Stimulated activated CD8-positive, alpha-beta memory T cell treated with anti-CD3 and anti-CD28 coated beads, Interleukin-12 subunit alpha, Interleukin-12 subunit beta, amount 100 ng/mL, for 1 hour (primary cell): Measurements from ENCODE around the gene BBIP1.
"Not testable (repeated sequence)": the region's sequence is repeated elsewhere in the genome, so short reads cannot be mapped to it uniquely, and the experiment has no call there.

Experiments
- DNase-seq: peaks from one replicate; pipeline ENCODE4 v3.0.0-alpha.2; 2020; ENCODE audit warnings: low read depth

Gene BBIP1

DNA sequence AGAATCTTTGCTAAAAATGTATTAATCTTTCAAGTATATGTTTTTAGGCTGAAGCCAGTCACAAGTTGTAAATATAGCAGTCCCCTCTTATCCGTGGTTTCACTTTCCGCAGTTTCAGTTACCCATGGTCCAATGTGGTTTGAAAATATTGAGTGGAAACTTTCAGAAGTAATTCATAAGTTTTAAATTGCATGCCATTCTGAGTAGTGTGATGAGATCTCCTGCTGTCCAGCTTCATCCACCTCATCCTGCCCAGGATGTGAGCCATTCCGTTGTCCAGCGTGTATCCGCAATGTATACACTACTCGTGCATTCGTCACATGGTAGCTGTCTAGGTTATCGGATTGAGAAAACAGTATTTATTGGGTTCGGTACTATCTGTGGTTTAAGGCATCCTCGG is 35.1 kb downstream of the BBIP1 start:
- no peak for DNase-seq

GRCh38 chr10:110881905-110882304 is 37.1 kb downstream of the BBIP1 start:
- no peak for DNase-seq

DNA sequence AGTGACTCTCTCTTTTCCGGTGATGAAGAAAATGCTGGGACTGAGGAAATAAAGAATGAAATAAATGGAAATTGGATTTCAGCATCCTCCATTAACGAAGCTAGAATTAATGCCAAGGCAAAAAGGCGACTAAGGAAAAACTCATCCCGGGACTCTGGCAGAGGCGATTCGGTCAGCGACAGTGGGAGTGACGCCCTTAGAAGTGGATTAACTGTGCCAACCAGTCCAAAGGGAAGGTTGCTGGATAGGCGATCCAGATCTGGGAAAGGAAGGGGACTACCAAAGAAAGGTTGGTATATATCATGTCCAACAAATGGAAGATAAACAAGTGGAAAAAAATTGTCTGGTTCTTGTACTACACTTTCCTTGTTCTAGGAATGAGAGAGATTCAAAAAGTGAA is 37.7 kb downstream of the BBIP1 start:
- no peak for DNase-seq

GRCh38 chr10:110880012-110880411 is 39.0 kb downstream of the BBIP1 start:
- no peak for DNase-seq

DNA sequence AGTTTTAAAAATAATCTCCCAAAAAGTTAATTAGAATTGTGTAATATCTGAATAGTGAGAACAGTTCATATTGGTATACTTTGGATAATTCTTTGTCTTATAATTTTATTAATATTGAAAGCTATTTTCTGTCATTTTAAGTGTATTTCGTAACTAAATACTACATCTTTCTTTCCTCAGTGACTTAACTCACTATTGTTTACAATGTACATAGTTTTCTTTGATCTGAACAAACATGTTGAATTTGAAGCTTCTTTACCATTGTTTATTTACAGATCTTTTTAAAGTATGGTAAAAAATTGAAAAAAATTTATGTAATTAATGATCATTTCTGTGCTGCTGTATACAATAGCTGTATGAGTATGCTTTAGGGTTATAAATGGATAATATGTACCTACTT is 42.2 kb downstream of the BBIP1 start:
- no peak for DNase-seq

DNA sequence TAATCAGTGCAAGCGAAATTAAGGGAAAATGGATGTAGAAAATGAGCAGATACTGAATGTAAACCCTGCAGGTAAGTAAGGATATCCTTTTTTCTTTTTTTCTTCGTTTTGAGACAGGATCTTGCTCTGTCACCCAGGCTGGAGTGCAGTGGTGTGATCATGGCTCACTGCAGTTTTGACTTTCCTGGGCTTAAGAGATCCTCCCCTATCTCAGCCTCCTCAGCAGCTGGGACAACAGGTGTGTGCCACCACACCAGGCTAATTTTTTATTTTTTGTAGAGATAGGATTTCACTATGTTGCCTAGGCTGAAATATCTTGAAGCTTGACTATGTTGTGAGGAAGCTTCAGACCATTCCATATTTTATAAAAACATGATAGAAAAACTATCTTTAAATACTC is 43.0 kb downstream of the BBIP1 start:
- DNase-seq: no peak

DNA sequence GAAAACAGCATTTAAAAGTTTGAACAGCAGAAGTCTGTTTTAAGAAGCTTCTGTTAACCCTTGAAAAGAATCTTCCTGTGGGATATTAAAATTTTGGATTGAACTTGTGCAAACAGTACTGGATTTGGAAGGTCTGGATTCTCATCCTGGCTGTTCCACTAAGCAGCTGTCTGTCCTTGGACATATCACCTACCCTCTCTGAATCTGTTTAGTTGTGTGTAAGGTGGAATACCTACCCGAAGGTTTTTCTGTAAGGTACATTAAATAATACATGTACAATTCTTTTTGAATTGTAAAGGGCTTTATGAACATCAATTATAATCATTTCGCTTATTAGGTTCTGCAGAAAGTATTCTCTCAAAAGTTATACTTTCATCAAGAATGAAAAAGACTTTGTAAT is 45.0 kb downstream of the BBIP1 start:
- DNase-seq: no peak

DNA sequence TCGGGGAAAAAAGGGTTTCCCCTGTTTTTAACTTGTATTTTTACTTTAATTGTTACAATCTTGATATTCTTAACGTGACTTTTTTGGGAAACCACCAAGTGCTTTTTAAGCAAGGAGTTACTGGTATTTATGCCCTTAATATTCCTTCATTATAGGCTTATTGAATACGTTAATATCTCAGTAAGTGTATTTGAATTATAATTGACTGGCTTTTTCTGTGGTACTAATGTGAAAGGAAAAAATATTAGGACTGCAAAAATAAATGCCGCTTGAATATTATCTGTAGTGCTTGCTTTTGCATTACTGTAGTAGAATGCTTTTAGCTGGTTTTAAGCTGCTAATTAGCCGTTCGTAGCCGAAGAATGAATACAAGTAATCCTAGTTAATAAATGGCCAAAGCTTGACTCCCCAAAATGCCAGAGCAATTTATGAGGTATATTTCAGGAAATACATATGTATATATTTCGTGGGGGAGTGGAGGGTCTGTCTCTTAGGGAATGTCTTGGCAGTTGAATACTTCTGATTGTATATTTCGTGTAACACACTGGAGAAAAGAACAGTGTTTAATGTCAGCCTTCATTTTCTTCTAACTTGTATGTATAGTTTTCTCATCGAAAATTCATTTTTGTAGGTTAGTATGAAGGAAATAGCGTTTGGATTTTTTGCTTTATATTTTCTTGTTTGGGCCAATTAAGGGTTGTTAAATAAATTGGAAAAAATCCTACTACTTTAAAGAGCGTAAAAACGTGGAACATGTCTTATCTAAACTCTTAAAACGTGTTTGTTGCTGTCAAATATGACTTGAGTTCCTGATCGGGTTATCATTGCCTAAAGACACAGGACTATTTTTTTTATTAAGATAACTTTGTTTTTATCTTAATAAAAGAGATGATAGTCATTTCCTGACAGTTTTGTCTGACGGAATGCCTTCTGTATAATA is 45.7 kb downstream of the BBIP1 start:
- DNase-seq: no peak

DNA sequence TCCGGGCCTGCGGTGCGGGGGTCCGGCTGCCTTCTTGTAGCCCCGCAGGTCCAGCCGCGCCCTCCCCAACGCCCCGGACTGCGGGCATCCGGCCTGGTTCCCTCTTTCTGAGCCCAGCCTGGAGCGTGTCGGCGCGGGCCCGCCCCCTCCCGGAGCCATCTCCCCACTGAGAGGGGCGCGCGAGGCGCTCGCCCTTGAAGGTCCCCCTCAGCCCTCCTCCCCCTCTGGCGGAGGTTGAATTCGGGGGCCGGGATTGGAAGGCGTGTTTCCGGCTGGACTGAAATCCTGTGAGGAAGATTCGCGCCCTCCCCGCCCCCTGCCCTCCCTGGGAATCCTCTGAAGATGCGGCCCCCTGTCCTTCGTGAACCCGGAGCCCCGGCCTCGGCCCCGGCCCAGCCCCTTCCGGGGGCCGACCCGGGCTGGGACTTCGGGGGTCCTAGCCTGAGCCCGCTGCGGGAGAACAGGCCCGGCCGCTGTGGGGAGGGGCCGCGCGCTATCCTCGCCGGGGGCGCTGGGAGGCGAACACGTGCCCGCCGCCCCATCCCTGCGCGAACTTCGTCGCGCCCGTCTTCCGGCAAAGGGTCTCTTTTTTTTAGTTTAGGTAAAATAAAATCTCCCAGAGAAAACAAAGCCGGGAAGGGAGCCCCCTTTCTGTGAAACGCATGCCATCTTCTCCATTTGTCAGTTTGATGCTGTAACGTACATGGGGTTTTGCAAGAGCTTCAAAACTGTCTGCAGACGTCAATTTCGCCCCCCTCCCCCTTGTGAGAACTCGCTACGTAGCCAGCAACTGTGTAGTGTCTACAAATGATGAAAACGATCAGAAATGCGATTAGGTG is 46.6 kb downstream of the BBIP1 start:
- peak; percentile 60 for DNase-seq

DNA sequence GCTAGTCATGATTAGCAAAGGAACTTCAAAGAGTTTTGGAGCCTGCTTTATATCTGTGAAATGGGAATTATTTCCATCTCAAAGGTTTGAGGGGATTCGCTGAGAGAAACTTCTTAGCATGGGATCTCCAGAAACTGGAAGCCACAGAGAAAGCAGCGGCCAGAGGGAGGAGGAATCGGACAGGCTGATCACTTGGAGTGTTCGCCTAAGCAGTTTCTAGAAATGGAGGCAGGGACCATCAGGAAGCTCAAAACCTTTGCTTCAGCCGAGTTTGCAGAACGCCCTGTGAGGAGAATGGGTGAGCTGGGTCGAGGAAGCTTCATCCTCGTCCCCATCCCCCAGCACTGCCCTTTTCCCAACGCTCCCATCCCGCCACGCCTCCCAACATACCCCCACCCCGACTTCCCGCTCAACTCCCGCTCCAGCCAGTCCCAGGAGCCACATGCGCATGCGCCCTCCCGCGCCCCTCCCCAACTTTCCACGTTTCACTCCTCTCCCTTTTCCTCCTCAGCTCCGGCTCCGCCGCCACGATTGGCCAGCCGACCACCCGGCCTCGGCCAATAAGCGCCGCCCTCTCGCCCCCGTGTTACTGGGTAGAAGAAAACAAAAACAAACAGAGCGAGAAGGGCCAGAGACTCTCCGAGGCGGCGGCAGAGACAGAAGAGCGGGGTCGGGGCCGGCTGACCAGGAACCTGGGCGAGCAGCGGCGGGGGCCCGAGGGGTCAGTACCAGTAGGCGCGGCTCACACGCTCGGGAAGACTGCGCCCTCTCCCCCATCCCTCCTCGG is 47.5 kb downstream of the BBIP1 start, which contains the start of gene PDCD4:
TSS of gene PDCD4 (plus strand) at position 631 of the 787 bp plus-strand sequence. CDS start 4,100 bp downstream, outside the sequence.
- DNase-seq: peak; percentile 90

DNA sequence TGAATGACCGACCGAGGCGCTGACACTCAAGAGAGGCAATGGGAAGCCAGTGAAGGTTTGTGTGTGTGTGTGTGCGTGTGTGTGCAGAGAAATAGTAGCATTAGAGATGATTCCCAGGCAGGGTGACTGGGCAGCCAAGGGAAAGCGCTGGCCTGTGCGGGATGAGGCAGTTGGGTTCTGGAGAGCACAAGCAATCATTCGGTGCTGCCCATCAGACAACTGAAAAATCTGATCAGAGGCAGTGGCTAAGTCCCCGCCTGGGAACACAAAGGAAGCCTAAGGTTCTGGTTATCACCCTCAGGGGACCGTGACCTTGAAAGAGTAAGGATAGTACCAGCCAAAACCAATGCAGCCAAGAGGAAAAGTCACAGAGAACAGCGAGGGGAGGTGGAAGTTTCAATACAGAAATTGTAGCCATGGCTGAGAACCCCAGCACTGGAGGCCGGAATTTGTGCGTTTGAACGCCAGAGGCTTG is 48.1 kb downstream of the BBIP1 start:
- no peak for DNase-seq

DNA sequence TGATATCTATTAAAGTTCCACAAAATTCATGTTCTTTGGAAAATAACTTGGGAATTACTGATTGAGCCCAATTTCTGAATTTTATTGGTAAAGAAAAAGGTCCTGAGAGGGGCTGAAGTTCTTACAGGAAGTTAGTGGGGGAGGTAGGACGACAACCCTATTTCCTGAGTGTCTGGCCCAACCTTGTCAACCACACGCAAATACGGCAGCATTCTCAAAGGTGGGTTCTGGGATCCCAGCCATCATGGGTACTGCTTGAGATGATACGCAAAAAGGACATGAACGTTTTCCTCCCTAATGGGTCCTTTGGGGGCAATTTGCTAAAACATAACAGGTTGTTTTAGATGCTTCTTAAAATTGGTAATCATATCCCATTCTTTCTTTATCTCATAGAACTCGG is 50.0 kb downstream of the BBIP1 start:
- no peak for DNase-seq

GRCh38 chr10:110867807-110868465 is 51.0 kb downstream of the BBIP1 start:
- no peak for DNase-seq

GRCh38 chr10:110867011-110867806 is 51.8 kb downstream of the BBIP1 start:
- not testable (repeated sequence) for DNase-seq

DNA sequence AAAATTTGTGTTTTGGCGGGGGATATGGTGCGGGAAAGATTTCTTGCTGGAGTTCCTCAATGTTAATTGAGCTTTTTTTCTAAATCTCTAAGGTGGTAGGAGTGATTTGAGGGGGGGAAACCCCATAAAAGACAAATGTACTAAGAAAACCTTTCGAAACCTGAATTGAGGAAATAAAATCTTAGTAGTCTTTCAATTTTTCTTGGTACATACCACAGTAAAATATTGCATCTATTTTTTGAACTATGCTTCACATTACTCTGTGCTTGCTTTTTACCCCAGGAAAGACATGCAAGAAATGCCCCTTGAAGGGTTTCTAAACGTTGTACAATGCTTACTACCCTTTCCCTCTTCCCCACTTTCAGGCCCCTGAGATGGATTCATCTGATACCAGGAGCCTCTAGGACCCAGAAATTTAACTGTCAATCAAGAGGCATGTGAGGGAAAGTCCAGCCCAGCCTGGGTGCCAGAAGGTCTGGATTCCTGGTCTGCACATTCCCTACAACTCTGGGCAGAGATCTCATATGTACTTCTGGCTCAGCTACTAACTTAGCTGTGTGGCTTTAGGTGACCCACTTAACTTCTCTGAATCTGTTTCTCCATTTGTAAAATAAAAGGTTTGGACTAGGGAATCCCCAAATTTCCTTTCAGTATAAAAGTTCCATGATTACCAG is 53.0 kb downstream of the BBIP1 start:
- DNase-seq: no peak

DNA sequence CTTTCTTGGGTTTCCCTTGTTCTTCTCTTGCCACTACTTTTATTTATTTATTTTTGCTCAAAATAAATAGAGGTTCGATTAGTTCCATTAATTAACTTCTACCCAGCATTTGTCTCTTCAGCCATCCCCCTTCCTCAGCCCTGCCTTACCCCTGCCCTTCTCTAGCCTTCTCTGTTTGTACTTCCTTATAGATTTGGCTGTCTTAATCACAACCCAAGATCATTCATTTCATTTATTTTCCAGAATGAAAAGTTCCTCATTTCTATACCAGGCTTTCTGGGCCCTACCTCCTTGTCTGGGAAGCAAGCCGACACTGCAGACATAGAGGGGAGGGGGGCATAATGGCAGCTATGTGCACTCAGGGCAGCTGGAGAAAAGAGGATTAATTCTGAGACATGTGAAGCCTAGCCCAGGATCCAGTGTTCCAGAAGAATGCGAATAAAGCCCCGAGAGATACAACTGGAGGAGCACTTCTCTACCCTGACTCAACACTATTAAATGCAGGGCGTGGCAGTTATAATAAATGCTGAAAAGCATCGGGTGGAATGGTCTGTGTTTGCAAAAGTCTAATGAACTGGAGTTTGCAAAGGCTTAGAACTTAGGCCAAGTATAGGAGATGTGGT is 53.7 kb downstream of the BBIP1 start:
- DNase-seq: no peak

DNA sequence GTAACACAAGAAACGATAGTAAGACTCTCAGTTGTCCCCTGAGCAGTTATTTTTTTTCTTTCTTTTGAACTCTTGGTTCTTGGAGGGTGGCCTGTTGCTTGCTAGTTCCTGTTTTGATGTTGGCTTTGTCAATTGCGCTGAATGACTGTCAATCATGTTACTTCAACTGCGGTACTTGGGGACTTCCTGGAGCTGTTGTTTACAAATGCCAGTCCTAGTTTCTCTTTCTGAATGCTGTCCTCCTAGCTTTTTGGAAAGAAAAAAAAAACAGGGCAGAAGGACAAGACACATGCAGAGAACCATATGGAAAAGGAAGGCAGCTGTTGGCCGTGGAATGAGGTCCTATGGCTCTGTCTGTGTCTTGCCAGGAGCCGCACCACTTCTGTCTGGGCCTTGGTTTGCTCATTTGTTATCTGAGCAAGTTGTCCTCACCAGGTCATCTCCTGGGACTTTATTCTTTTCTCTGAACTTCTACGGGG is 54.3 kb downstream of the BBIP1 start:
- DNase-seq: no peak

GRCh38 chr10:110863956-110864355 is 55.0 kb downstream of the BBIP1 start:
- DNase-seq: no peak

GRCh38 chr10:110863361-110863760 is 55.6 kb downstream of the BBIP1 start:
- DNase-seq: no peak
